ENCODE measurements around the gene NPAS3. TPM values are rescaled to one million over a fixed set of nuclear protein-coding genes. Genes with fewer than 3 reads are reported as not detected.

NPAS3 gene
- total RNA-seq, 4 donors from 2014 or later, result 0.13 to 1.1 (median 0.47) TPM; not detected in 1

DNA sequence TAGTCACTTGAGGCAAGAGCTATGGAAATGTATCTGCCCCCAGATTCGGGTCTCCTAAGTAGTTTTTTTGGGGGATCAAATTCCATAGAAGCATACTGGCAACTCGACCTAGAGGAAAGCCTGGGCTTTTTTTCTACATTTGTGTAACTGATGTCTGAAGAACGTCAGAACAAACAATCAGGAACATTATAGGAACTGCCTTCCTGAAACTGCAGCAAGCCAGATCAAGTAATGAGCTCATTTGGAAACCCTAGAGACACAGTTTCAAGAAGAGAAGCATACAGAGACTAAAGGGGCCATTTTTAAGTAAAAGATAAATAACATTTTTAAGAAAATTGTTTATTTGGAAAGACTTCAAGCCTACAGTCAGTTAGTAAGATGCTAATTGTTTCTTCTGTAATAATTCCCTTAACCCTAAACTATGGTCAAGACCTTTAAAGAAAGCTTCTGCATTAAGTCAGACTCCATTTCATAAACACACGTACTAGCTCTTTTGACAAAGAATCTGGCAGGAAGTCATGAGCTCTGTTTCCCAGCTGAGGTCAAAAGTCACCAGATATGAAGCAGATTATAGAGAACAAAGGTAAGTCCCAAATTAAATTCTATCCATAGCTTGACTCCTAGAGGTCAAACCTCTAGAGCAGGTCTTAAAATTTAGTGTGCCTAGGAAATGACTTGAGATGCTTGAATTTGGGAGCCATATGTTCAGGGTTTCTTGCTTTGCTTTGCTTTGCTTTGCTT is 899.4 kb downstream of the NPAS3 start:
- H3K36me3 ChIP-seq, result no peaks in the 10 kb centered on the region
- intact Hi-C loops (cut with DNase I), result loop anchor here (5.0 to 10.0 kb wide), 3 partner anchors 259 to 464 kb away; no protein-coding TSS in a partner anchor
- H3K27ac ChIP-seq, result no peak overlapping the region
- no peak for DNase-seq
- no peaks in the 10 kb centered on the region for H3K9me3 ChIP-seq
- no peaks in the 10 kb centered on the region for H3K27me3 ChIP-seq
- H3K4me3 ChIP-seq, result no peak overlapping the region
- WGBS, 2 donors, result 52 to 54% methylated on average over 4 of the region's 4 CpGs
- peaks cover 0 to 6% (median 0%) of the 10 kb centered on the region in 3 donors for H3K4me1 ChIP-seq
- TF ChIP-seq POLR2A (IDR thresholded peaks at IDR 0.05), result no peak
- TF ChIP-seq, protein P1, sequence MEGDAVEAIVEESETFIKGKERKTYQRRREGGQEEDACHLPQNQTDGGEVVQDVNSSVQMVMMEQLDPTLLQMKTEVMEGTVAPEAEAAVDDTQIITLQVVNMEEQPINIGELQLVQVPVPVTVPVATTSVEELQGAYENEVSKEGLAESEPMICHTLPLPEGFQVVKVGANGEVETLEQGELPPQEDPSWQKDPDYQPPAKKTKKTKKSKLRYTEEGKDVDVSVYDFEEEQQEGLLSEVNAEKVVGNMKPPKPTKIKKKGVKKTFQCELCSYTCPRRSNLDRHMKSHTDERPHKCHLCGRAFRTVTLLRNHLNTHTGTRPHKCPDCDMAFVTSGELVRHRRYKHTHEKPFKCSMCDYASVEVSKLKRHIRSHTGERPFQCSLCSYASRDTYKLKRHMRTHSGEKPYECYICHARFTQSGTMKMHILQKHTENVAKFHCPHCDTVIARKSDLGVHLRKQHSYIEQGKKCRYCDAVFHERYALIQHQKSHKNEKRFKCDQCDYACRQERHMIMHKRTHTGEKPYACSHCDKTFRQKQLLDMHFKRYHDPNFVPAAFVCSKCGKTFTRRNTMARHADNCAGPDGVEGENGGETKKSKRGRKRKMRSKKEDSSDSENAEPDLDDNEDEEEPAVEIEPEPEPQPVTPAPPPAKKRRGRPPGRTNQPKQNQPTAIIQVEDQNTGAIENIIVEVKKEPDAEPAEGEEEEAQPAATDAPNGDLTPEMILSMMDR (IDR thresholded peaks at IDR 0.05), result no peak

DNA sequence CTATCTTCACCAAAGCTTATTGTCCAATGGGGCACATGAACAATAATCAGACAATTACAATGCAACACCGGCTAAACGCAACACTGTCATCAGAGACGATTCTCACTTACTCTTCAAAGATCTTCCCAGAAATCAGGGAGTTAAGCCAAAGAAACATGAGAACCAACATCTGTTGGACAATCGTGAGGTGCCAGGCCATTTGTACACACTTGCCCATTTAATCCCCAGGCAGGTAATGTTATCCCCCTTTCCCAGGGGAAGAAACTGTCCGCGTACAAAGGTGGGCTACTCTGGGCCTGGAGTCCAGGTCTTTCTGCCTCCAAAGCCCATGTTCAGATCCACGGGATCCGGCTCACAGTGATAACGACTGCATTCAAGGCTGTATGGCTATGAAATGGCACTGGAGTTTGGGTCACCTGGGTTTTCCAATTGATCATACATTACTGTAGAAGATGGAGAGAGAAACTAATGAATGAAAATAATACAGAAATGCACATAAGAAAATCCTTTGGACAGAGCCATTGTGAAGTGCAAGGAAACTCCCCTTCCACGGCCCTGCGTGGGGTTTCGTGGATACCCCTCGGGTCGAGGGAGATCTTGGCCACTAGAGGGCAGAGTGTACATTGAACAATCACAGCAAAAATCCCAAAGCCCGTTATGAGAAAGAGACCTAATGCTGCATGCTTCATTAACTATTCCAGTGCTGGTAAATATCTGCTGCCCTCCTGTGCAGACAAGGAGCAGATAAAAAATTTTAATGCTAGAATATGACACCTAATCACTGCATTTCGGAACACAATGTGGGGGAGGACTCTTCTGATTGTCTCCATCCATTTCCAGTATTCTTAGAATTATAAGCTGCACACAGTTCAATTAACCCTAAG is 900.8 kb downstream of the NPAS3 start:
- Histone ChIP-seq H3K9me3 (no peaks in the 10 kb centered on the region), H3K27me3 (no peaks in the 10 kb centered on the region), H3K4me1 (peaks cover 0 to 6% (median 0%) of the 10 kb centered on the region in 3 donors), H3K27ac (no peak overlapping the region), H3K4me3 (no peak overlapping the region), H3K36me3 (no peaks in the 10 kb centered on the region)
- TF ChIP-seq, protein P1 (IDR thresholded peaks at IDR 0.05), result peak; percentile 69 to 83 (median 76)
- no peak for TF ChIP-seq POLR2A (IDR thresholded peaks at IDR 0.05)
- intact Hi-C loops (cut with DNase I), result loop anchor here (5.0 to 10.0 kb wide), 3 partner anchors 258 to 463 kb away; no protein-coding TSS in a partner anchor
- 34 to 40% methylated on average over 14 of the region's 16 CpGs for WGBS, 2 donors
- no peak for DNase-seq

GRCh38 chr14:33840797-33841196 is 902.1 kb downstream of the NPAS3 start:
- Histone ChIP-seq H3K9me3 (no peaks in the 10 kb centered on the region), H3K27ac (no peak overlapping the region), H3K4me3 (no peak overlapping the region), H3K4me1 (peaks cover 0 to 6% (median 0%) of the 10 kb centered on the region in 3 donors), H3K27me3 (no peaks in the 10 kb centered on the region), H3K36me3 (no peaks in the 10 kb centered on the region)
- 82 to 92% methylated on average over 3 of the region's 3 CpGs for WGBS, 2 donors
- intact Hi-C loops (cut with DNase I), result no loop called here
- no peak for TF ChIP-seq POLR2A (IDR thresholded peaks at IDR 0.05)
- TF ChIP-seq, protein P1 (IDR thresholded peaks at IDR 0.05), result no peak
- no peak for DNase-seq

DNA sequence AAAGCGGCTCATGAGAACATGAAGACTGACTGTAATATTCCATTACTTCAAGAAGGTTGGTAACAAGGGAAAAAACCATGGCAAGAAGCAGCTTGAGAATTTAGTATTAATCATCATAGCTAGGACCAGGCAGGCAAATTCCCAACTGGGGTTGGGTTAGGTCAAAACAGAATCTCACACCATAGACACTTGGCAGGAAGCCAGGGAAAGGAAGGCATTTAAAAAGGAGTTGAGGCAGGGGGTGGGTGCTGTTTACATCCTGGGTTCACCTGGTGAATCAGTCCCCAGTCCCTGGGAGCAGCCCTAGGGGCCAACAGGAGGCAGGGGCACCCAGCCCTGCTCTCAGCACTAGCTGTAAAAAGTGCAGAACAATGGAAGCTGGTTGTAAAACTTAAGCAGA is 903.6 kb downstream of the NPAS3 start:
- peaks cover 0 to 6% (median 0%) of the 10 kb centered on the region in 3 donors for H3K4me1 ChIP-seq
- no peak for TF ChIP-seq POLR2A (IDR thresholded peaks at IDR 0.05)
- TF ChIP-seq, protein P1 (IDR thresholded peaks at IDR 0.05), result no peak
- H3K36me3 ChIP-seq, result no peaks in the 10 kb centered on the region
- DNase-seq, result no peak
- no peak overlapping the region for H3K27ac ChIP-seq
- intact Hi-C loops (cut with DNase I), result no loop called here
- H3K9me3 ChIP-seq, result no peaks in the 10 kb centered on the region
- no peaks in the 10 kb centered on the region for H3K27me3 ChIP-seq
- no peak overlapping the region for H3K4me3 ChIP-seq
- 27 to 38% methylated on average over 1 of the region's 1 CpG for WGBS, 2 donors

DNA sequence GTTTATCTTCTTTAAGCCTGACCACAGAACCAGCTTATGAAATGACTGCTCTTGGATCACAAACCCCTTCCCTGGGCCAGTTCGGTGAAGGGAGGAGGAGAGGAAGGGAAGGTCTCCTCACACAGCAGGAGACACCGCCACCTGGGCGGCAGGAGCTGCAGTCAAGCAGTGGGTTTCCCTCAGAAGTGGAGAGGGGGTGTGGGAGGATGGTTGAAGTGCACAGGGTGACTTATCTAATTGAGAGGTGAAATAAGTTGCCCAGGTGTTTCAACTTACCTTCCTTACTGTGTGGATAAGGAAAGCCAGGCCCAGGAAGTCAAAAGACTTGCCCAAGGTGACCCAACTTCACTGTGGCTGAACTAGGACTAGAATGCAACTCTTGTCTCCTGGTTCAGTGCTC is 905.4 kb downstream of the NPAS3 start:
- H3K36me3 ChIP-seq, result no peaks in the 10 kb centered on the region
- no peaks in the 10 kb centered on the region for H3K27me3 ChIP-seq
- H3K4me3 ChIP-seq, result no peak overlapping the region
- H3K9me3 ChIP-seq, result no peaks in the 10 kb centered on the region
- WGBS, 2 donors, result 88 to 100% methylated on average over 2 to 3 of the region's 3 CpGs
- H3K27ac ChIP-seq, result no peak overlapping the region
- intact Hi-C loops (cut with DNase I), result no loop called here
- peaks cover 0 to 6% (median 0%) of the 10 kb centered on the region in 3 donors for H3K4me1 ChIP-seq
- no peak for DNase-seq
- TF ChIP-seq POLR2A (IDR thresholded peaks at IDR 0.05), result no peak
- TF ChIP-seq, protein P1 (IDR thresholded peaks at IDR 0.05), result no peak
